Dendritic cell treated with granulocyte-macrophage colony-stimulating factor and Interleukin-4, amounts not matched to agents 40 ng/mL and 50 ng/mL, for 4 days (primary cell): Measurements from ENCODE around the gene HLF.

Source experiments
- H3K27ac Mint-ChIP-seq: one replicate; pipeline ENCODE4 v1.8.0; 2022; ENCODE audit warnings: mild to moderate bottlenecking, mixed read lengths
- H3K27me3 Mint-ChIP-seq: one replicate; pipeline ENCODE4 v1.8.0; 2022; ENCODE audit warnings: mild to moderate bottlenecking, mixed read lengths
- H3K36me3 Mint-ChIP-seq: one replicate; pipeline ENCODE4 v1.8.0; 2022; ENCODE audit warnings: low read depth, mixed read lengths
- H3K4me1 Mint-ChIP-seq: one replicate; pipeline ENCODE4 v1.8.0; 2022; ENCODE audit warnings: low read depth, mixed read lengths
- H3K4me3 Mint-ChIP-seq: one replicate; pipeline ENCODE4 v1.8.0; 2022; ENCODE audit warnings: mild to moderate bottlenecking, moderate library complexity, mixed read lengths
- H3K9me3 Mint-ChIP-seq: one replicate; pipeline ENCODE4 v1.8.0; 2022; ENCODE audit warnings: mixed read lengths
- intact Hi-C: fragments of 100-400 bp; cut with micrococcal nuclease; formaldehyde crosslinking; loops from one replicate; pipeline ENCODE4 v1.15.0; 2022

Gene HLF

DNA sequence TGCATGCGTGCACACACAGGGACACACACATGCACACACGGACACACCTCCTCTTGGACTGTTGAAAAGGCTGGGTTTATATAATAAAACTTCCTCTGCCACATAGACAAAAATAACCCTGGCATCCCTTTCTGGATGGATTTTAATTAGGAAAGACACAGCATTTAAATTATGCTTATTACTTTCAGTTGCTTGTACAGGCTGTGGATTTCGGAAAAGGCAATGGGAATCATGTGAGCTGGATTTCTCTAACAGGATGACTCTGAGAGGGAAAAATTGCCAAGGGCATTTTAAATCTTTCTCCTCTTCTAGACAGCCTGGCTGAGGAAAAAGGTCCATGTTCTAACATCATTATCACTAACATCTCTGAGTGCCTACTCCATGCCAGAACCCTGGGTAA is 75.9 kb downstream of the HLF start:
- Mint-ChIP-seq H3K4me1 (no peaks in the 10 kb centered on the region), H3K9me3 (no peaks in the 10 kb centered on the region), H3K4me3 (no peak overlapping the region), H3K36me3 (no peaks in the 10 kb centered on the region), H3K27me3 (peaks cover 3% of the 10 kb centered on the region), H3K27ac (no peak overlapping the region)
- intact Hi-C loops = no loop called here

DNA sequence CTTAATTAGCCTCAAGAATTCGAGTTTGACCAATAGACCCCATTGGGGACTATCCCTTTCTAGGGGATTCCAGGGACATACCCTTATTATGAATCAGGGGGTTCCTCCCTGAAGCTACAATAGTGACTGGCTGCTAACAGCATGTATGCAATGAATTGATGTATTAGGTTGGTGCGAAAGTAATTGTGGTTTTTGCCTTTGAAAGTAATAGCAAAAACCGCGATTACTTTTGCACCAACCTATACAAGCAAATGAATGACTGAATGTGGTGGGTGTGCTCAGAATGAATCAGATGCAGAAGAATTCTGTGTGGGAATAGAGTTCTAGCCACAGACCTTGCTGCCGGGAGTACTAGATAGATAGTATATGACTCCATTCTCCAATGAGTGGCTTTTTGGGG is 76.7 kb downstream of the HLF start:
- no peak overlapping the region for H3K4me3 Mint-ChIP-seq
- H3K4me1 Mint-ChIP-seq = no peaks in the 10 kb centered on the region
- no peak overlapping the region for H3K27ac Mint-ChIP-seq
- H3K9me3 Mint-ChIP-seq = no peaks in the 10 kb centered on the region
- H3K36me3 Mint-ChIP-seq = no peaks in the 10 kb centered on the region
- intact Hi-C loops = no loop called here
- H3K27me3 Mint-ChIP-seq = peaks cover 3% of the 10 kb centered on the region

DNA sequence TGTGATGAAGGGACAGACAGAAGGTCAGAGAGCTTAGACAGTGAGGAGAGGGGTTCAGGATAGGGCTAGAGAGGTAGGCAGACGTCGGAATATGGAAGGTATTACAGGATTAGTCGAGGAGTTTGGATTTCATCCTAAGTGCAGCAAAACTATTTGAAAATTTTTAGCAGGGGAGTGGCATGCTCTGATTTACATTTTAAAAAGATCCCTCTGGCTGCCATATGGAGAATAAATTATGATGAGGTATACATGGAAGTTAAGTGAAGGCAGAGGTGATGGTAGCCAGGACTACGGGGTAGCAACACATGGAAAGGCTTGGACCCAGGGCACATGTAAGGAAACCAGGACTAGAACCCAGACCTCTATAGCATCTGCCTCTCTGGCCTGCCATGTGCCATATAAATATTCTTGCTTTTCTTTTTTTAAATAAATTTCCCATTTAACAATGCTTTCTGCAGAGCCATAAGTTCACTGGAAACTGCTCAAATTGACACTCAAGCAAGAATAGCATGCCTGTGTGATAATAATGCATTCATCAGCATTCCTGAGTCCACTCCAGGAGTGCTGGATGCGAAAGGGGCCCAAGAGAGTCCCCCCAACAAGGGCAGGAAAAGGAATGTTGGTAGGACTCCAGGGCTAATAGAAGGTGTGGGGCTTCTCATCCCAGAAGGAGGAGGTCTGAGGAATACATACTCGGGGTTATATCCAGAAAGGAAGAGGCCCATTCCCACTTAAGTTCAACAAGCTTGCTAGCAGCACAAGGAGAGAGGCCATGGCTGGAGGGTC is 78.2 kb downstream of the HLF start:
- peaks cover 4% of the 10 kb centered on the region for H3K27me3 Mint-ChIP-seq
- H3K4me3 Mint-ChIP-seq = no peak overlapping the region
- intact Hi-C loops = no loop called here
- no peaks in the 10 kb centered on the region for H3K9me3 Mint-ChIP-seq
- H3K27ac Mint-ChIP-seq = no peak overlapping the region
- no peaks in the 10 kb centered on the region for H3K36me3 Mint-ChIP-seq
- H3K4me1 Mint-ChIP-seq = no peaks in the 10 kb centered on the region

DNA sequence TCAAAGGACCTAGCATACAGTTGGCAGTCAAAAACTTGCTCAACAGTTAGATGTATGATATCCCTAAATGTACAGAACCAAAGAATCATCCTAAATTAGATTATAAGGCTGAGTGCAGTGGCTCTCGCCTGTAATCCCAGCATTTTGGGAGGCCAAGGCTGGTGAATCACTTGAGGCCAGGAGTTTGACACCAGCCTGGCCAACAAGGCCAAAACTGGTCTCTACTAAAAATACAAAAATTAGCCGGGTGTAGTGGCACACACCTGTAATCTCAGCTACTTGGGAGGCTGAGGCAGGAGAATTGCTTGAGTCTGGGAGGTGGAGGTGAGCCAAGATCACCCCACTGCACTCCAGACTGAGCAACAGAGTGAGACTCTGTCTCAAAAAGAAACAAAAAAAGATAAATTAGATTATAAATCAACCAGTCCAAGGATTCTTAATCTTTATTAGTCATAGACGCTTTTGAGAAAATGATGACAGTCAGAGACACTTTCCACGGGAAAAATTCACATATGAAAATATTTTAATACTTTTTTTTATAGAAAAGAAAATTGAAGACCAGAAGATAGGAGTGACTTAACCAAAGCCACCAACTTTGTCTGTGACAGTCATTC is 79.2 kb downstream of the HLF start:
- intact Hi-C loops = no loop called here
- Mint-ChIP-seq H3K36me3 (no peaks in the 10 kb centered on the region), H3K27ac (no peak overlapping the region), H3K27me3 (peaks cover 8% of the 10 kb centered on the region), H3K4me3 (no peak overlapping the region), H3K9me3 (no peaks in the 10 kb centered on the region), H3K4me1 (peaks cover 5% of the 10 kb centered on the region)

DNA sequence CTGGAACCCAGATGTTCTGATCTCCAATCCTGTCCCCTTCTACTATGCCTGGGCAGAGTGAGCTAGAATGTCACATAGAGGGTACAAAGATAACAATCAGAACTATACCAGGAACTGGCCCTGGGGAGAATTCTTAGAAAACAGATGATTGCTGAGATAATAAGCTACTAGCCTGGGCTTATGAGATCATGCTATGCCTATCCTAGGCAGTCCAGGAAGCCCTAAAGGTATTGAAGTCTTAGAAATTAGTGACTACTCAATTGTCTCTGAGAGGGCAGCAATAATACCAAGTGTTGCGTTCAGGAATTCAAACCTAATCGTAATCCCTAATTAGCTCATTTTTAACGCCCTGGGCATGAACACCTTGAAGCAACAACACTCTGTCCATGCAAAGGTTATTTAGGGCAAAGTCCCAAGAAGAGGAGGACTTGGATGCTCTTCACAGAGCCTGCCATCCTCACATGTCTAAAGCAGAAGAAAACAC is 79.8 kb downstream of the HLF start:
- Mint-ChIP-seq H3K9me3 (no peaks in the 10 kb centered on the region), H3K27ac (no peak overlapping the region), H3K36me3 (no peaks in the 10 kb centered on the region), H3K4me1 (peaks cover 5% of the 10 kb centered on the region), H3K4me3 (no peak overlapping the region), H3K27me3 (peaks cover 8% of the 10 kb centered on the region)
- intact Hi-C loops = no loop called here

DNA sequence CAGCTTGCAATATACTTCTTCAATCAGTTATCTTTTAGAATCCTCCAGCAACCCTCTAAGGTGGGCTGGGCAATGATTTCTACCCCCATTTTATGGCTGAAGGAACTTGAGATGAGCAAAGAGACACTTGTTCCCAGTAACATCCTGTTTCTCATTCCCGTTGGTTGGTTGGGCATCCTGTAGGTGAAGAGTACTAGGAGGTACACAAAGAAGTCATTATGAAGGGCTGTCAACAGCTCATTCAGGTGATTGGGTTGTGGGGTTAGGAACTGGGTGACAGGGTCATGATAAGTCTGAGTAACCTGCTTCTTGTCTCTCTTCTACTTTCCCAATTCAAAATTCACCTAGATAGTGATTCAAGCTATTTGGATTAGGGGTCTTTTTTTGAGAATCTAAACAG is 80.4 kb downstream of the HLF start:
- no peaks in the 10 kb centered on the region for H3K36me3 Mint-ChIP-seq
- H3K27ac Mint-ChIP-seq = no peak overlapping the region
- H3K9me3 Mint-ChIP-seq = no peaks in the 10 kb centered on the region
- H3K4me3 Mint-ChIP-seq = no peak overlapping the region
- intact Hi-C loops = no loop called here
- H3K4me1 Mint-ChIP-seq = peaks cover 5% of the 10 kb centered on the region
- peaks cover 7% of the 10 kb centered on the region for H3K27me3 Mint-ChIP-seq

DNA sequence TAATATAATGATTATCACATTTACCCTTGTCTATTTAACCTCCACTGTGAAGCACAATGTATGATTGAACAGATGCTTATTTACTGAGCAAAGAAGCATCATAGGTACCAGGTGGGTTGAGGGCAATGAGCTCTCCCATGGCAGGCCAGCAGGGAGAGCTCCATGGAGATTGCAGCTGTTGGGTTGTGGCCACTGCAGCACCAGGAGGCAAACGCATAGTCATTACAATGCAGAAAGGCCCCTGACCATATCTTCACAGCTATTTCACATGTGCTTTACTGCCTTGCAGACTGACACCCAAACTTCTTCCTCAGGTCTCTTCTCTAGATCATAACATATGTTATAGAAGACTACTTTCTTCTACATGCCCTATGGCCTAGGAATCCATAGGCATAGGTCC is 81.9 kb downstream of the HLF start:
- H3K4me1 Mint-ChIP-seq = peaks cover 5% of the 10 kb centered on the region
- intact Hi-C loops = no loop called here

DNA sequence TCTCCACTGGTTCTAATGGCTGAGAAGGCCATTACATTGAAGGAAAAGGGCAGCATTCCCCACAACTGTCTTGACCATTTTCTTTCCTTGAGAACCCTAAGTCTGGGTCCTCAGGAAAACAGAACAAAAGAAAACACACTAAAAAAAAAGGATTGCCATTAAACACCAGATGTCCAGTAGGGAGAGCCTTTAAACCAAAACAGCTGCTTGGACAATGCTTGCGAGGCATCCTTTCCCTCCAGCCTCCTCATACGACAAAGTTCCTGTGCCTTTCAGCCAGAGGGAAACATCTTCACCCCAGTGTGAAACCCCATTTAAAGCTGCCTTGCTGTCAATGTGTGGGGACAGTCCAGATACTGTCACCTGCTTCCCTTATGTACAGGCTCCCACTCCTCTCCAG is 82.6 kb downstream of the HLF start:
- no peak overlapping the region for H3K4me3 Mint-ChIP-seq
- no peaks in the 10 kb centered on the region for H3K9me3 Mint-ChIP-seq
- peaks cover 5% of the 10 kb centered on the region for H3K4me1 Mint-ChIP-seq
- H3K36me3 Mint-ChIP-seq = no peaks in the 10 kb centered on the region
- no peak overlapping the region for H3K27ac Mint-ChIP-seq
- H3K27me3 Mint-ChIP-seq = peaks cover 5% of the 10 kb centered on the region
- intact Hi-C loops = no loop called here

More for the DNA sequence above, 81.9 kb downstream of the HLF start:
- Mint-ChIP-seq H3K9me3 (no peaks in the 10 kb centered on the region), H3K36me3 (no peaks in the 10 kb centered on the region), H3K4me3 (no peak overlapping the region), H3K27me3 (peaks cover 5% of the 10 kb centered on the region), H3K27ac (no peak overlapping the region)

DNA sequence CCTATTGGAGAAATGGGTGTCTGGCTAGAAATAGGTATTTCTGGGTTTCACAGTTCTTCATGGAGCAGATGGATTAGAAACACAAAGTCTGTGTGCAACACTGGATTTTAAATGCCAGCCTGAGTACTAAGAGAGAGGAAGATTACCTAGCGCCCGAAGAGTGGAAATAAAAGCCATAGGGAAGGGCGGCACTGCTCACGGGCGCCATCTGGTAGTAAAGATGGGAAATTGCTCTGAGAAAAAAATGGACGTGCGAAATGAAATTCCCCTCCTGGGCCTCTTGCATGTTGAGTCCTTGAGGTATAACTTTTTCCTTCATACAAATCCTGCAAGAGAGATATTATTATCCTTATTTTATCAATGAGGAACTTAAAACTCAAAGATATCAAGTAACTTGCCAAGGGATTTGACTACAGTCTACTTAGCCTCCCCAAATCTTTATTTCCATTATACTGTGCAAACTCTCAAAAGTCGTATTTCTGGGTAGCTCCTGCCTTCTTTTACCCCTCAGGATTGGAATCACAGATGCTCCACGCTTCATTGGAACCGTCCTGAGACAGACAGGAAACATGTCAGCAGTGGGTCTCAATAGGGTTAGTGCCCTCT is 84.1 kb downstream of the HLF start:
- H3K4me1 Mint-ChIP-seq = peaks cover 5% of the 10 kb centered on the region
- H3K27me3 Mint-ChIP-seq = peaks cover 5% of the 10 kb centered on the region
- H3K4me3 Mint-ChIP-seq = no peak overlapping the region
- no peaks in the 10 kb centered on the region for H3K9me3 Mint-ChIP-seq
- H3K36me3 Mint-ChIP-seq = no peaks in the 10 kb centered on the region
- H3K27ac Mint-ChIP-seq = no peak overlapping the region
- intact Hi-C loops = loop anchor here (1.0 kb wide), 1 partner anchor 356 kb away; no protein-coding TSS in a partner anchor

DNA sequence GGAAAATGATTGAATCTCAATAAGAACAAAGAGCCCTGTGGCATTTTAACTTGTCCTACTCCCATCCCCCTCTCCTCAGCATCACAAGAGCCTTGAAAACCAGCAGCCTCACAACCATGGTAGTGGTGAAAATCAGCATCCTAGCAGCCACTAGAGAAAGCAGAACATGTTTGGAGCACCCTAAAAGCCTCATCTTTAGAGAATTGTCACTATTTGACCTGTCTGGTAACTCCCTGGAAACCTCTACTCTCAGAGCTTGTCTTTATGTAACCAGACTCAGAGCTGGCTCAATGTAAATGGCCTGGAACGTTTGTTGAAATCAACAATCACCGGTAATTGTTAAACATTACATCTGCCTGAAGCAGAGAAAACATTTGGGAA is 86.1 kb downstream of the HLF start:
- Mint-ChIP-seq H3K36me3 (no peaks in the 10 kb centered on the region), H3K4me1 (peaks cover 5% of the 10 kb centered on the region), H3K9me3 (no peaks in the 10 kb centered on the region), H3K4me3 (no peak overlapping the region), H3K27ac (no peak overlapping the region), H3K27me3 (peaks cover 5% of the 10 kb centered on the region)
- intact Hi-C loops = no loop called here

DNA sequence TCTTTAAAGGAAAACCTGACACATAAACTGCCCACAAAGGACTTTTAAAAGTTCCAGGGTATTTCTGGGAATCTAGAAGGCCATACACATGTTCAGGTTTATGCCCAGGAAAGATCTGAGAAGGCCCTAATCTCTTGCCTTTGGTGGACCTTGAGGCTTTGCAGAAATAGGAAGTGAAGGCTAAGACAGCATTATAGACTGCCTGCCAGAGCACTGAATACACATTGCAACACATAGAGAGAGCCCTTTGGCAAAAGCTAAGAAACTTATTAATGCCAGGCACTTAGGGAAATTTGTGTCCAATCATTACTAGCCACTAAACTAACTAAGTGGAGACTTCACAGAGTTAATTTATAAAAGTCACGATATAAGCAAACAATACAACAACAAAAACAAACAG is 86.5 kb downstream of the HLF start:
- Mint-ChIP-seq H3K4me1 (peaks cover 5% of the 10 kb centered on the region), H3K36me3 (no peaks in the 10 kb centered on the region), H3K27me3 (peaks cover 5% of the 10 kb centered on the region), H3K27ac (no peak overlapping the region), H3K4me3 (no peak overlapping the region), H3K9me3 (no peaks in the 10 kb centered on the region)
- intact Hi-C loops = no loop called here

DNA sequence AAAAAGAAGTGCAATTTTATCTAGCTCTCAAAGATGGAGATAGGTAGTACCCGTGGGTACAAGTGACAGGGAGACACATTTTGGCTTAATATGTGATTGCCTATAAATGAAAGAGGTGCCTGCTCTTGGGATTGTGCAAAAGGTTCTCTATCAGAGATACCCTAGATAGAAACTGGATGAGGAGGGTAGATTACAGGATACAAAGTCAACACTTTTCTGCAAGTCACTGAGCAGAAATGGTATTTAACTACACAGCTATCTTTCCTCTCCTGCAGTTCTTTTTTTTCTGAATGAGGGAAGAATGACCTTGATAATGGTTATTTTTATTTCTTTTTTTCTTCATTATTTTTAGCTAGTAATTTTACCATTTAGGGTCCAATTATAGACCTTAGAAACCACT is 89.2 kb downstream of the HLF start:
- Mint-ChIP-seq H3K9me3 (no peaks in the 10 kb centered on the region), H3K27me3 (no peaks in the 10 kb centered on the region), H3K4me1 (no peaks in the 10 kb centered on the region), H3K36me3 (no peaks in the 10 kb centered on the region), H3K4me3 (no peak overlapping the region), H3K27ac (no peak overlapping the region)
- intact Hi-C loops = no loop called here

DNA sequence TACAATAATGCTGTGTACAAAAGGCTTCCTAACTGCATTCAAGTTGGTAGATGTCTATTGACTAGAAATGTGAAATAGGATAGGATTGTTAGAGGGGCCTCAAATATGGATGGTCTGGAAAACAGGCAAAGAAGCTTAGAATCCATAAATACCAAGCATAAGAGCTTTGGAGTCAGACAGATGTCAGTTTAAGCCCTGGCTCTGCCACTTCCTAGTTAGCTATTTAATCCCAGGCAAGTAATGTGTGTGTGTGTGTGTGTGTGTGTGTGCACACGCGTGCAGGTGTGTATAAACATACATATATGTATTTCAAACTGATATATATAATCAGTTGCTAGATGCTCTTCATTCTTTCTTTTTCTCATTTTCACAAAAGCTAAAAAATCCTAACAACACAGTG is 90.2 kb downstream of the HLF start:
- Mint-ChIP-seq H3K4me1 (no peaks in the 10 kb centered on the region), H3K36me3 (no peaks in the 10 kb centered on the region), H3K4me3 (no peak overlapping the region), H3K27me3 (no peaks in the 10 kb centered on the region), H3K27ac (no peak overlapping the region), H3K9me3 (no peaks in the 10 kb centered on the region)
- intact Hi-C loops = no loop called here

DNA sequence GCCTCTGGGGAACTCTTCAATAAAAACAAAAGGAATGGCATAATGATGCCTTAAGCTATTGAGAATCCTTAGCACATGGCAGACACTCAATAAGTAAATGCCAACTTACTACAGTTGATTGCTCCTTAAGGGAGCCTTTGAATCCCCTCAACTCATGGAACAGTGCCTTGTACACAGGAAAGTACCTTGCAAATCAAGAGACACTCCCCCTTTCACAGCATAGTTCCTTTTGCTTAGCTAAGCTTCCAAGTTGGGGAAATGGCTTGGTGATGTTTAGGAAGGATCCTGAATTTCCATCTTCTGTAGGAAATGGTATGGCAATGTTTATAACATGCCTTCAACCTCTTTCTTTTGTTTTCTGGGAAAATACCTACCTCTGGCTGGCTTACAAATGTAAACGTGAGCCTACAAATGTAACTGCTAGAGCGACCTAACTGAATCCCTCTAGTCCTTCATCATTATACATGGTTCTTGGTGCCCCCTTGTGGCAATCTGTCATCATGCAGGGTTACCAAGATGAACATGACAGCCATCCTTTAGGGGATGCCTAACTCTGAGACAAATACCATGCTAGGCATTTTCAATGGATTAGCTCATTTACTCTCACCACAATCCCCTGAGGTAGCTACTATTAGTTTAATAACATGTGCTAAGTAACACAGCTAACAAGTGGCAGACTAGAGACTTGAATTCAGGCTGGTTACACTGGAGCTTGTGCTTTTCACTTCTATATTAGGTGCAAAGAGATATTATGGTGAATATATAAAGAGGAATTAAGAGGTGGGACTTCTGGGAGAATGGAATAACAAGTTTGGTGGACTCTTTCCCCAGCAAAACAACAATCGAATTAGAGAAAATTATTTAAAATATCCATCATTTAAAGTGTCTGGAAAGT is 91.9 kb downstream of the HLF start:
- Mint-ChIP-seq H3K9me3 (peaks cover 9% of the 10 kb centered on the region), H3K27ac (no peak overlapping the region), H3K27me3 (no peaks in the 10 kb centered on the region), H3K4me1 (no peaks in the 10 kb centered on the region), H3K4me3 (no peak overlapping the region), H3K36me3 (no peaks in the 10 kb centered on the region)
- intact Hi-C loops = no loop called here
